GM12873 (cell line): ENCODE data around the gene CCDC88A.

Source experiments
- TF ChIP-seq, protein P1 (sequence below): IDR thresholded peaks from 2 replicates; pipeline ENCODE4 v1.5.1; 2012; ENCODE audit warnings: low read depth, mild to moderate bottlenecking, moderate library complexity, low read length, control low read depth; ENCODE audit not compliant: insufficient read depth; ENCODE audit errors: missing control alignments

CCDC88A gene

DNA sequence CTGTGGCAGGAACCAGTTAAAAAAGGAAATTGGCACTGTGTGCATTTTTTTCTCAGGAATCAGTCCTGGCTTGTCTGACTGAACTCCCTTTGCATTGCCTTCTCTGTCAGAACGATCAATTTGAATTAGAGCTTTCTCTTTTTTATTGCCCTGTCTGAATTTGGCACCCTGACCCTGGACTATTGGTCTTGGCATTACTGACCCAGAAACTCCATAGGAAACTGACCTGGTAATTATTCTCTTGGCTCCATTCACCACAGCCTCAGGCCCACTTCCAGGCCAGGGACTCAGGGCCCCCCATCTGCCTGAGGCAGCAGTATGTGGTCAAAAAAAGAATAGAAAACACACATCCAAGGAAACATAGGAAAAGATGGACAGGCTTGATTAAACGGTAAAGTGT is 32.0 kb upstream of the CCDC88A start:
- TF ChIP-seq, protein P1, sequence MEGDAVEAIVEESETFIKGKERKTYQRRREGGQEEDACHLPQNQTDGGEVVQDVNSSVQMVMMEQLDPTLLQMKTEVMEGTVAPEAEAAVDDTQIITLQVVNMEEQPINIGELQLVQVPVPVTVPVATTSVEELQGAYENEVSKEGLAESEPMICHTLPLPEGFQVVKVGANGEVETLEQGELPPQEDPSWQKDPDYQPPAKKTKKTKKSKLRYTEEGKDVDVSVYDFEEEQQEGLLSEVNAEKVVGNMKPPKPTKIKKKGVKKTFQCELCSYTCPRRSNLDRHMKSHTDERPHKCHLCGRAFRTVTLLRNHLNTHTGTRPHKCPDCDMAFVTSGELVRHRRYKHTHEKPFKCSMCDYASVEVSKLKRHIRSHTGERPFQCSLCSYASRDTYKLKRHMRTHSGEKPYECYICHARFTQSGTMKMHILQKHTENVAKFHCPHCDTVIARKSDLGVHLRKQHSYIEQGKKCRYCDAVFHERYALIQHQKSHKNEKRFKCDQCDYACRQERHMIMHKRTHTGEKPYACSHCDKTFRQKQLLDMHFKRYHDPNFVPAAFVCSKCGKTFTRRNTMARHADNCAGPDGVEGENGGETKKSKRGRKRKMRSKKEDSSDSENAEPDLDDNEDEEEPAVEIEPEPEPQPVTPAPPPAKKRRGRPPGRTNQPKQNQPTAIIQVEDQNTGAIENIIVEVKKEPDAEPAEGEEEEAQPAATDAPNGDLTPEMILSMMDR, result no peak

DNA sequence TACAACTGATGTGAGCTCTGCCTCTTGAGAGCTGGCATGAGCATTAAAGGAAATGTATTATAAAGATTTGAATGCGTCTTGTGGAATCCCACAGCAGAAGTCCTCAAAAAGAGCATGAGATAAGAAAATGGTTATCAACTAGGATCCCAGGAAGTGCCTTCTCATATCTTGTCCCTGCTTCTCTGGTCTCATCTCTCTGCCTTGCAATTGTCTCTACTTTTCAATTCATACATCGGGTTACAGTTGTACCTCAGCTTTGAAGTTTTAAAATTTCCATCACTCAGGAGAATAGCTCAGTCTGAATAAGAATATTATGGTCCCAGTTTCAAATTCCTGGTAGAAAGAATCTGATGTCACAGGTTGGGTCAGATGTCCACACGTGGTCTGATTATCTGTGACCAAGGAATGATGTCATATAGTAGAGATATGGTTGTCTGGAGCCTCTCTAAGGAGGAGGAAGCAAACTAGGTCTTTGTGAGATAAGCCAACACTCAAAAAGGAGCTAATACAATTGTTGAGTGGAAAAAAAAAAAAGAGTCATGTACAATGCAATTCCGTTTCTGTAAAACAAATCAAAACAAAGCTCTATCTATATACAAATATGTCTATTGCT is 21.7 kb upstream of the CCDC88A start:
- TF ChIP-seq, protein P1, result no peak

DNA sequence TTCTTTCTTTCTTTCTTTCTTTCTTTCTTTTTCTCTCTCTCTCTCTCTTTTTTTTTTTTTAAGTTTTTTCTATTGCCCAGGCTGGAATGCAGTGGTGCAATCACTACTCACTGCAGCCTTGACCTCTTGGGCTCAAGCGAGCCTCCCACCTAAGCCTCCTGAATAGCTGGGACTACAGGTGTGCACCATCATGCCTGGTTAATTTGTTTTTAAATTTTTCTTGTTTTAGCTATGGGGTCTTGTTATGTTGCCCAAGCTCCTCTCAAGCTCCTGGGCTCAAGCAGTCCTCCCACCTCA is 19.4 kb upstream of the CCDC88A start:
- TF ChIP-seq, protein P1, result no peak

DNA sequence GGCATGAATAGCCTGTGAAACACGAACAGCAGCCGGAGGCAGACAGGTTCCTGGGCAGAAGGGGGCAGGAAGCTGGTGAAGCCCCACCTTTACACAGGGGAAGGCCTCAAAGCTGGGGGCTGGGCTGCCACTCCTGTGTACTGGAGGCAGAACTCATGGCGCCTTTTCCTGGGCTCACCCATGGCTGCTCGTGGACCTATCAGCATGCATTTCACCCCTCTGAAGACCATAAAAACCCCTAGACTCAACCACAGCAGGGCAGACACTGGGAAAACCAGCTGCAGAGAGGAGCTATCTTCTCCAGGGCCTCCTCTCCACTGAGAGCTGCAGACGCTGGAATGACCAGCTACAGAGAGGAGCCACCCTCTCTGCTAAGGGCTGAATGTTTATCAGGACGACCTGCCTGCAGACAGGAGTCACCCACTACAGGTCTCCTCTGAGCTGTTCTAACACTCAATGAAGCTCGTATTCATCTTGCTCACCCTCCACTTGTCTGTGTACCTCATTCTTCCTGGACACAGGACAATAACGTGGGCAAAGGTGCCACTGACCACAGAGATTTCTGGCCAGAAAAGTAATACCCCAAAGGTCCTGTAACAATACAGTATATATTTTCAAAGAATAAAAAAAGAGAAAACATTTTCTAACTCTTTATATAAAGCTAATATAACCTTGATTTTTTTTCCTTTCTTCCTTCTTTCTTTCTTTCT is 18.9 kb upstream of the CCDC88A start:
- TF ChIP-seq, protein P1, result no peak

DNA sequence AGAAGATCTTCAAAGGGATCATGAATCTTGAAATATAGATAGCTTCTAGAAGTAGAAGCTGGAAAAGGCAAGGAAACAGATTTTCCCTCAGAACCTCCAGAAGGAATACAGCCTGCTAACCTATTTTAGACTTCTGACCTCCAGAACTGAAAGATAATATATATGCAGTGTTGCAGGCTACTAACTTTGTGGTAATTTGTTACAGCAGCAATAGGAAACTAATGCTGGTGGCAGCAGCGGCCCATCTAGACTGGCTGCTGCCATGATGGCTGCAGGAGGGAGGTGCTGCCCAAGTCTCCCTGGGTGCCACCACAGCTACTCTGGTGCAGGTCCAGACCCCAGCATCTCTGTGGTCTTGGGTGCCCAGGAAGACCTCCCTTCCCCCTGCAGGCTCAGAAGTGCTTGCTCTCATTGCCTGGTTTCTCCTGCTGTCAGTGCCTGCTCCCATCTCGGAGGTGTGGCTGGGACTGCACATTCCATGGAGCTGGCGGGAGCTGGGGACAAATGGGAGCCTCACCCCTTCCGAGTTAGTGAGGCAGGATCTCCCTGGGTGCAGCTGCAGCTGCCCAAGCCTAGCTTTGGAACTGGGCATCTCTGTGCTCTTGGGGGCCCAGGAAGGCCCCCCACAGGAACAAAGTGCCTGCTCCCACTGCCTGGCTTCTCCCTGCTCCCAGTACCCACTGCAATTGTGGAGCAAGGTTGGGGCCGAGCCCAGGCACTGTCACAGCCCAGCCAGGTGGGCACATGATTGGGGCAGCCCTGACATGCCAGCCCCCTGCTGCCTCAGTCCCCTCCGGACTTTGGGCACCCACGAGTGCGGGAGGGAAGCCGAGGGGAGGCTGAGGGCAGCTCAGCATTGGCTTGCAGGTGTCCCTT is 18.1 kb upstream of the CCDC88A start:
- TF ChIP-seq, protein P1, result no peak

DNA sequence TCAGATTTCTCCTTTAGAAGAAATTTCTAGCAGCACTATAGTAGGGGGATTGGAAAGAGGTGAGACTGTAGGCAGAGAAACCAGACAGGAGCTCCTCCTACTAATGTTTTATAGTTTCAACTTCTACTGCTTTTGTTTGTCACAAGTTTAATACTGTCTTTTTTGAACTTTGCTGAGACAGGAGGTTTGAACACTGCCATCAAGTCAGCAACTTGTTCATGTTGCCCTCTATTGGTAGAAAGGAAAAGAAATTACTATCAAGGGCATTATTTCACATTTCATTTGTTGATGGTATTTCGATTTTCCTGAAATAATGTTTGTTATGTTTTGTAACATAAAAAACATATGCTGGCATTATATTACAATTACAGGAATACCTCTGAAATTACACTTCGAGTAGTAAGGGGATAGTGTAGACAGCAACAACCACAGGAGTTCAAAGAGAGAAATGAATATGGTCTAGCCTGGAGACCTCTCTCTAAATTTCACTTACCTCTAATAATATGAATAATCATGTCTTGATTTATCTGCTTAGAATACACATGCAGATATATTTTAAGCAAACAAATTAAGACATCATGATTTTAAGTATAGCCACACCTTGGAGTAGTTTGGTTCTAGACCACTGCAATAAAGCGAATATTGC is 12.4 kb upstream of the CCDC88A start:
- TF ChIP-seq, protein P1, result peak; percentile 58
